GM18502 (cell line): ENCODE data around the gene KIF1A.

ENCODE experiments used
- ATAC-seq: cut with Tn5 transposase; IDR thresholded peaks from one replicate; pipeline ENCODE4 v1.9.1; 2021; ENCODE audit warnings: mild to moderate bottlenecking; ENCODE audit not compliant: unreplicated experiment, poor library complexity

KIF1A gene

DNA sequence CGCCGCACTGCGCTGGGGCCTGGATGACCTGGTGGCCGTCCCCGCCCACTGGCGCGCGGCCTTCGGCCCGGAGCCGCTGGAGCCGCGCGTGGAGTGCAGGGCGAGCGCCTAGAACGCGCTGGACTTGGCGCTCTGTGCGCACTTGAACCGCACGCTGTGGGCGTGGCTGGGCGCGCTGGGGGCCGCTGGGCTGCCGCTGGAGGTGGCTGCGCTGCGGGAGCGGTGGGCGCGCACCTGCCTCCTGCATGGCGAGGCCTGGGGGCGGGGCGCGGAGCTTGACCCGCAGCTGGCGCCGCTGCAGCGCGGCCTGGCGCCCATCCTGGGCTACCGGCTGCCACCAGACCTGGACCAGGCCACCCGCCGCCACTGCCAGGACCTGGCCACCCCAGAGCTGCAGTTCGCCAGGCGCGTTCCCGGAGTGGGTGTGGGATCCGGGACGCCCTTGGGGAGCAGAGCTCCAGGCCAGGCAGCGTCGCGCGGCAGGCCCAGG lies 147.3 kb downstream of the KIF1A start:
- ATAC-seq = no peak

DNA sequence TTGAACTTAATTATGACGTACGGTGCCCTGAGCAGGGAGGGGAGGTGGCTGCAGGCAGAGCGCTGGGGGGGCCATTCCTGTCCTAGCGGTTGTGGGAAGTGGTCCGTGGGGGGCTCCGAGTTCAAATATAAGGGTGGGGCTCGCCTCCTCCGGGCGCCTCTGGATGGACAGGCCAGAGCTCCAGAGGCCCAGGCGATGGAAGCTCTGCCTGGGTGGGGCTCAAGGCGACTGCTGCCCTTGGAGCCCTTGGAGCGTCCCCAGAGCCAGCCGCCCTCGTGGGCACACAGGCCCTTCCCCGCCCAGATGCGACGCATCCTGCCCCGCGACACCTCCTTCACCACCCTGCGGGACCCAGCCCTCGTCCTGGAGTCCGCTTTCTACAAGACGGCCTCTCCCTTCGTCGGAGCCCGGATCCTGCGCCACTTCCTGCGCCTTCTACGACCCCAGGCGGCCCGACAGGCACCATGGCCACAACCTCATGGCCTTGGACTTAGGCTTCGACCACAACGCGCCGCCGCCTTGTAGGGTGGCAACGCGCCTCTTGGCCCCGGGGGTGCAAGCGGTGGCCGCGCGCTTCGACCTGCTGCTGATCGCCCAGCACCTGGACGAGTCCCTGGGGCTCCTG lies 147.8 kb downstream of the KIF1A start:
- no peak for ATAC-seq

DNA sequence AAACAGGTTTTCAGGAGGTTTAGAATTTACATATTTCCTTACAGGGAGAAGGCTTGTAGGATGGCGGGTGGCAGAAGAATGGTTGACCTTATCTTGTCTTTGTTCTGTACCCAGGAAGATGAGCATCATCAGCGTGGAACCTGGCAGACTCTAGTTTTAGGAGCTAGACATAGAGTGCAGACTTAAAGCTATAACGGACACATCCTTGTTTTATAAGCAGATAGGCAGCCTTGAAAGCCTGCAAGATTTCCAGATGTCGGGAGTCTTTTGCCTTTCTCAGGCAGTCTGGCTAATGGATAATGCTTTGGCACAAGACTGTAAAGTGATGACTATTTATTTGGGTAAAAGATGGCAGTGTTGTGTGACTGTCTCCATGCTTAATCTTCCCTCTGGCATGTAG lies 149.1 kb downstream of the KIF1A start:
- no peak for ATAC-seq

- no peak for ATAC-seq
These were observed 149.6 kb downstream of the KIF1A start for GRCh38 chr2:240670402-240670801.

GRCh38 chr2:240664622-240665021 lies 155.4 kb downstream of the KIF1A start:
- ATAC-seq = no peak
